HepG2 (cell line): ENCODE results near the gene AUH. TPM values are rescaled to one million over a fixed set of nuclear protein-coding genes. Genes with fewer than 3 reads are reported as not detected.

Experiments
- CBX2 ChIP-seq, 2 experiments: fragments of 200-600 bp in 1 of 2; sonication (generic); formaldehyde crosslinking in 1 of 2; IDR thresholded peaks; 2 replicates each; pipeline versions ENCODE4 v1.7.0 to v1.8.1; 2018 to 2022; ENCODE audit warnings: low read depth in 2 of 2, low read length in 1 of 2, mild to moderate bottlenecking in 1 of 2, missing genetic modification reagents in 1 of 2
- FLYWCH1 ChIP-seq: sonication (generic); formaldehyde crosslinking; IDR thresholded peaks from 2 replicates; pipeline ENCODE4 v1.8.1; 2023; ENCODE audit warnings: mild to moderate bottlenecking, missing genetic modification reagents
- FOSL2 ChIP-seq: sonication (generic); formaldehyde crosslinking; IDR thresholded peaks from 2 replicates; pipeline ENCODE4 v1.4.0; 2020; ENCODE audit warnings: missing genetic modification reagents
- GFI1 ChIP-seq: sonication (generic); formaldehyde crosslinking; IDR thresholded peaks from 2 replicates; pipeline ENCODE4 v1.5.0; 2020; ENCODE audit warnings: missing genetic modification reagents, mild to moderate bottlenecking, borderline replicate concordance
- HHEX ChIP-seq: IDR thresholded peaks from 2 replicates; pipeline ENCODE4 v1.6.1; 2016; ENCODE audit warnings: control low read depth
- KDM5B ChIP-seq: sonication (generic); formaldehyde crosslinking; IDR thresholded peaks from 2 replicates; pipeline ENCODE4 v1.4.0; 2020; ENCODE audit warnings: missing genetic modification reagents, mild to moderate bottlenecking, borderline replicate concordance
- KDM6A ChIP-seq: IDR thresholded peaks from 2 replicates; pipeline ENCODE4 v1.6.1; 2016; ENCODE audit warnings: low read depth
- NFIC ChIP-seq: IDR thresholded peaks from 2 replicates; pipeline ENCODE4 v1.6.1; 2012; ENCODE audit warnings: mild to moderate bottlenecking, low read length, inconsistent platforms
- PAX8 ChIP-seq: sonication (generic); formaldehyde crosslinking; IDR thresholded peaks from 2 replicates; pipeline ENCODE4 v1.8.0; 2022; ENCODE audit warnings: mild to moderate bottlenecking, missing genetic modification reagents, borderline replicate concordance
- POLR2AphosphoS2 ChIP-seq: IDR thresholded peaks from 2 replicates; pipeline ENCODE4 v1.6.1; 2011; ENCODE audit warnings: low read depth, low read length, improper control_type of control experiment
- SPEN ChIP-seq: sonication (generic); formaldehyde crosslinking; IDR thresholded peaks from 2 replicates; pipeline ENCODE4 v1.5.1; 2020; ENCODE audit warnings: low read depth, mild to moderate bottlenecking, missing genetic modification reagents
- SRF ChIP-seq: IDR thresholded peaks from 2 replicates; pipeline ENCODE4 v1.6.1; 2011; ENCODE audit warnings: mild to moderate bottlenecking, low read depth, low read length, moderate library complexity
- SRSF4 ChIP-seq: fragments of 200-400 bp; formaldehyde crosslinking; IDR thresholded peaks from one replicate; pipeline ENCODE4 v1.6.1; 2018; ENCODE audit warnings: mild to moderate bottlenecking, low read depth, low read length, moderate library complexity; ENCODE audit not compliant: poor library complexity, severe bottlenecking
- SSRP1 ChIP-seq: IDR thresholded peaks from 2 replicates; pipeline ENCODE4 v1.6.1; 2016; ENCODE audit warnings: control low read depth
- STAT5B ChIP-seq: sonication (generic); formaldehyde crosslinking; IDR thresholded peaks from 2 replicates; pipeline ENCODE4 v1.4.0; 2020; ENCODE audit warnings: missing genetic modification reagents
- SYNCRIP ChIP-seq: fragments of 200-400 bp; formaldehyde crosslinking; IDR thresholded peaks from 2 replicates; pipeline ENCODE4 v1.6.1; 2018; ENCODE audit warnings: mild to moderate bottlenecking, low read depth, low read length; ENCODE audit not compliant: insufficient read depth
- TOPORS ChIP-seq: sonication (generic); formaldehyde crosslinking; IDR thresholded peaks from 2 replicates; pipeline ENCODE4 v1.8.0; 2023; ENCODE audit warnings: mild to moderate bottlenecking, missing genetic modification reagents
- U2AF1 ChIP-seq: fragments of 200-400 bp; formaldehyde crosslinking; optimal IDR thresholded peaks from 2 replicates; pipeline ENCODE3; 2017; ENCODE audit warnings: mild to moderate bottlenecking, low read depth, low read length
- ZBTB21 ChIP-seq: sonication (generic); formaldehyde crosslinking; IDR thresholded peaks from 2 replicates; pipeline ENCODE4 v1.4.0; 2020; ENCODE audit warnings: missing genetic modification reagents
- ZBTB7B ChIP-seq: sonication (generic); formaldehyde crosslinking; IDR thresholded peaks from 2 replicates; pipeline ENCODE4 v1.4.0; 2020; ENCODE audit warnings: missing genetic modification reagents
- ZKSCAN5 ChIP-seq: sonication (generic); formaldehyde crosslinking; IDR thresholded peaks from 2 replicates; pipeline ENCODE4 v1.5.1; 2020; ENCODE audit warnings: mild to moderate bottlenecking, missing genetic modification reagents
- ZMAT3 ChIP-seq: sonication (generic); formaldehyde crosslinking; conservative IDR thresholded peaks from 2 replicates; pipeline ENCODE4 v1.7.0; 2021; ENCODE audit warnings: missing genetic modification reagents
- ZNF124 ChIP-seq: sonication (generic); formaldehyde crosslinking; IDR thresholded peaks from 2 replicates; pipeline ENCODE4 v1.4.0; 2020; ENCODE audit warnings: missing genetic modification reagents
- ZNF143 ChIP-seq: sonication (generic); formaldehyde crosslinking; IDR thresholded peaks from 2 replicates; pipeline ENCODE4 v1.4.0; 2020; ENCODE audit warnings: missing genetic modification reagents
- ZNF180 ChIP-seq: sonication (generic); formaldehyde crosslinking; IDR thresholded peaks from 2 replicates; pipeline ENCODE4 v1.4.0; 2020; ENCODE audit warnings: low read depth, missing genetic modification reagents, borderline replicate concordance
- ZNF292 ChIP-seq: sonication (generic); formaldehyde crosslinking; IDR thresholded peaks from 2 replicates; pipeline ENCODE4 v1.8.1; 2022; ENCODE audit warnings: mild to moderate bottlenecking, low read depth, missing genetic modification reagents, borderline replicate concordance
- ZNF557 ChIP-seq: sonication (generic); formaldehyde crosslinking; IDR thresholded peaks from 2 replicates; pipeline ENCODE4 v1.4.0; 2020; ENCODE audit warnings: missing genetic modification reagents
- ZNF644 ChIP-seq: IDR thresholded peaks from 2 replicates; pipeline ENCODE4 v1.6.1; 2016; ENCODE audit warnings: low read depth
- ZNF660 ChIP-seq: sonication (generic); formaldehyde crosslinking; IDR thresholded peaks from 2 replicates; pipeline ENCODE4 v1.5.1; 2020; ENCODE audit warnings: mild to moderate bottlenecking, low read depth, missing genetic modification reagents, borderline replicate concordance
- ZNF780A ChIP-seq: sonication (generic); formaldehyde crosslinking; IDR thresholded peaks from 2 replicates; pipeline ENCODE4 v1.8.0; 2022; ENCODE audit warnings: mild to moderate bottlenecking, missing genetic modification reagents, moderate library complexity
- ZSCAN20 ChIP-seq: sonication (generic); formaldehyde crosslinking; IDR thresholded peaks from 2 replicates; pipeline ENCODE4 v1.4.0; 2020; ENCODE audit warnings: missing genetic modification reagents, mild to moderate bottlenecking, borderline replicate concordance
- ZSCAN30 ChIP-seq: sonication (generic); formaldehyde crosslinking; IDR thresholded peaks from 2 replicates; pipeline ENCODE4 v1.5.0; 2020; ENCODE audit warnings: mild to moderate bottlenecking, missing genetic modification reagents
- polyA plus RNA-seq, 8 experiments: library from polyadenylated mRNA; depleted of rRNA in 3 of 8; stranded (reverse) in 7 of 8; unstranded in 1 of 8; fragments of >200 nt; fragmentation: Illumina TruSeq in 4 of 8; extraction: Trizol in 4 of 8; gene quantifications; 2 replicates each; pipeline versions ENCODE4 v1.2.1 to v1.2.3, GENCODE V29; 2011 to 2016; ENCODE audit warnings: low read depth in 4 of 8, missing spikeins in 1 of 8, mixed read lengths in 1 of 8; ENCODE audit not compliant: insufficient read depth in 1 of 8
- total RNA-seq, 5 experiments: library from RNA; depleted of rRNA; stranded (reverse); fragments of >200 nt; fragmentation: Illumina TruSeq; extraction: Trizol; gene quantifications; 2 replicates each; pipeline ENCODE4 v1.2.3, GENCODE V29; 2016; ENCODE audit warnings: low read depth in 1 of 5
- TF ChIP-seq, protein P1 (sequence below): sonication (generic); formaldehyde crosslinking; IDR thresholded peaks from 2 replicates; pipeline ENCODE4 v1.5.0; 2020; ENCODE audit warnings: missing genetic modification reagents, mild to moderate bottlenecking, borderline replicate concordance

Gene AUH
- total and polyA plus RNA-seq, 2 of the 13 experiments (the other 11 are each of a cell fraction or from before 2014, with no cell fraction given): 25.8 to 31.9 TPM

DNA sequence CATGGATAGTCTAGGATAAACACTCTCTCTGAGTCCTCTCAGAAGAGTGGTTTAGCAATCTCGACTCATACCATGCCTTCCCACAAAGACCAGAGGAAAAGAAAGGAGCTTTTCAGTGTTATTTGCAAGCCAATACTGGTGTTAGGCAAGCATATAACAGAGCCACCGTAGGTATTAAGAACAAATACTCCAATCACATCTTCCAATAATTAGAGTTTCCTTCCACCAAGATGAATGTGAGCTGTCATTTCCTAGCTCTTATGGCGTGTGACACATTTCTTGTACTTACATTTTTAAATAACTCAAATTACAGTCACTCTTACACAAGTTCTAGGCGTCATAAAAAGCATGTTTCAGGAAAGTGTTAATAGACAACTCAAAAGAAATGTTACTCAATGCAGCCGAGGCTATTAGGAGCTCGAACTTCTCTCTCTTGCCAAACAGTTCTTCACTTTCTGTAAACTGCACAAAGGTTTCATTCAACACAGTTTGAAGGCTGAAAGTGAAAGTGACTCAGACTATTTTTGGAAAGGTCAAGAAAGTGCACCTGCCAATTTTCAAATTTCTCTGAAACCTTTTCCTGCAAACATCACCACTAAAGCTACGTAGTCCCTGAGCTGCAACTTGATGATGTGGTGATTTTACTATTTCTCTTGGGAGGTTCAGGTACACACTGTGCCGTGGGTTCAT is 153.8 kb downstream of the AUH start (continued):
- no peak; the same call in 1 of the 2 replicates for TF ChIP-seq SSRP1
- no peak for TF ChIP-seq ZNF143 (CRISPR knock-in tag)
- no peak for TF ChIP-seq PAX8 (CRISPR knock-in tag)
- TF ChIP-seq POLR2AphosphoS2: no peak
- TF ChIP-seq ZMAT3 (CRISPR knock-in tag): no peak
- TF ChIP-seq ZNF780A (CRISPR knock-in tag): no peak
- TF ChIP-seq U2AF1: no peak
- peak; percentile 75 for TF ChIP-seq FOSL2 (CRISPR knock-in tag)
- no peak for TF ChIP-seq ZNF660 (CRISPR knock-in tag)
- TF ChIP-seq KDM5B (CRISPR knock-in tag): no peak
- no peak for TF ChIP-seq FLYWCH1
- TF ChIP-seq ZNF180: no peak
- no peak for TF ChIP-seq TOPORS (CRISPR knock-in tag)
- no peak for TF ChIP-seq CBX2 (IDR thresholded peaks at IDR 0.05; ENCODE audit: low read depth, low read length)
- TF ChIP-seq CBX2 (CRISPR knock-in tag; IDR thresholded peaks at IDR 0.05; ENCODE audit: low read depth): no peak
- TF ChIP-seq ZBTB7B (CRISPR knock-in tag): peak; percentile 41; the same call in 1 of the 2 replicates
- 0 out of 2 replicates have a peak, but pooled peaks have one; percentile 26 for TF ChIP-seq KDM6A (CRISPR knock-in tag)
- TF ChIP-seq NFIC: no peak; the same call in 1 of the 2 replicates
- no peak for TF ChIP-seq ZNF644
- TF ChIP-seq GFI1 (CRISPR knock-in tag): peak; percentile 29; the same call in 1 of the 2 replicates
- no peak for TF ChIP-seq ZKSCAN5 (CRISPR knock-in tag)
- TF ChIP-seq ZNF292 (CRISPR knock-in tag): peak; percentile 16; the same call in 1 of the 2 replicates
- no peak for TF ChIP-seq ZBTB21 (CRISPR knock-in tag)
- no peak for TF ChIP-seq SPEN (CRISPR knock-in tag)
- no peak for TF ChIP-seq SYNCRIP
- TF ChIP-seq ZNF124 (CRISPR knock-in tag): peak; percentile 34; the same call in 1 of the 2 replicates
- TF ChIP-seq SRF: no peak
- TF ChIP-seq, protein P1, sequence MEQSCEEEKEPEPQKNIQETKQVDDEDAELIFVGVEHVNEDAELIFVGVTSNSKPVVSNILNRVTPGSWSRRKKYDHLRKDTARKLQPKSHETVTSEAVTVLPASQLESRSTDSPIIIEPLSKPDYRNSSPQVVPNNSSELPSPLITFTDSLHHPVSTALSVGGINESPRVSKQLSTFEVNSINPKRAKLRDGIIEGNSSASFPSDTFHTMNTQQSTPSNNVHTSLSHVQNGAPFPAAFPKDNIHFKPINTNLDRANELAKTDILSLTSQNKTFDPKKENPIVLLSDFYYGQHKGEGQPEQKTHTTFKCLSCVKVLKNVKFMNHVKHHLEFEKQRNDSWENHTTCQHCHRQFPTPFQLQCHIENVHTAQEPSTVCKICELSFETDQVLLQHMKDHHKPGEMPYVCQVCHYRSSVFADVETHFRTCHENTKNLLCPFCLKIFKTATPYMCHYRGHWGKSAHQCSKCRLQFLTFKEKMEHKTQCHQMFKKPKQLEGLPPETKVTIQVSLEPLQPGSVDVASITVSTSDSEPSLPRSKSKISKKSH (CRISPR knock-in tag): no peak
- TF ChIP-seq ZSCAN30 (CRISPR knock-in tag): no peak
- no peak for TF ChIP-seq ZSCAN20 (CRISPR knock-in tag)
- no peak for TF ChIP-seq HHEX (CRISPR knock-in tag)
- TF ChIP-seq ZNF557 (CRISPR knock-in tag): no peak
- no peak for TF ChIP-seq STAT5B (CRISPR knock-in tag)
- no peak for TF ChIP-seq SRSF4
